HTERT RPE-1 (cell line): Measurements from ENCODE around the gene ZNF318.
"Not testable (repeated sequence)": the region's sequence is repeated elsewhere in the genome, so short reads cannot be mapped to it uniquely, and the experiment has no call there.

ENCODE experiments used
- in situ Hi-C: fragments of 300-500 bp; cut with MboI; formaldehyde crosslinking; loops from 4 replicates; pipeline ENCODE4 v1.14.3; 2020; ENCODE audit warnings: low sequenced_read_pairs

Gene ZNF318, protein sequence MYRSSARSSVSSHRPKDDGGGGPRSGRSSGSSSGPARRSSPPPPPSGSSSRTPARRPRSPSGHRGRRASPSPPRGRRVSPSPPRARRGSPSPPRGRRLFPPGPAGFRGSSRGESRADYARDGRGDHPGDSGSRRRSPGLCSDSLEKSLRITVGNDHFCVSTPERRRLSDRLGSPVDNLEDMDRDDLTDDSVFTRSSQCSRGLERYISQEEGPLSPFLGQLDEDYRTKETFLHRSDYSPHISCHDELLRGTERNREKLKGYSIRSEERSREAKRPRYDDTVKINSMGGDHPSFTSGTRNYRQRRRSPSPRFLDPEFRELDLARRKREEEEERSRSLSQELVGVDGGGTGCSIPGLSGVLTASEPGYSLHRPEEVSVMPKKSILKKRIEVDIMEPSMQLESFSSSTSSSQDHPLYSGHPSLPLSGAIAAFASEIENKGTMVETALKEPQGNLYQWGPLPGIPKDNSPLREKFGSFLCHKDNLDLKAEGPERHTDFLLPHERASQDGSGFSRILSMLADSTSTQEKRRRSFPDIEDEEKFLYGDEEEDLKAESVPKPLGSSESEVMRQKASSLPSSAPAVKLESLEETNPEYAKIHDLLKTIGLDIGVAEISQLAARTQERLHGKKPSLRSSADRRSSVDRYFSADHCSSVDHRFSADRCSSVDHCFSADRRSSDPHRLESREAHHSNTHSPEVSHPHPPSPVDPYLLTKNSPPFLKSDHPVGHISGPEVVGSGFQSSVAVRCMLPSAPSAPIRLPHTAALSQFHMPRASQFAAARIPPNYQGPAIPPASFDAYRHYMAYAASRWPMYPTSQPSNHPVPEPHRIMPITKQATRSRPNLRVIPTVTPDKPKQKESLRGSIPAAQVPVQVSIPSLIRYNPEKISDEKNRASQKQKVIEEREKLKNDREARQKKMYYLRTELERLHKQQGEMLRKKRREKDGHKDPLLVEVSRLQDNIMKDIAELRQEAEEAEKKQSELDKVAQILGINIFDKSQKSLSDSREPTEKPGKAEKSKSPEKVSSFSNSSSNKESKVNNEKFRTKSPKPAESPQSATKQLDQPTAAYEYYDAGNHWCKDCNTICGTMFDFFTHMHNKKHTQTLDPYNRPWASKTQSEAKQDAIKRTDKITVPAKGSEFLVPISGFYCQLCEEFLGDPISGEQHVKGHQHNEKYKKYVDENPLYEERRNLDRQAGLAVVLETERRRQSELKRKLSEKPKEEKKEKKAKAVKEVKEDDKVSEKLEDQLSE (N-terminal part only)

DNA sequence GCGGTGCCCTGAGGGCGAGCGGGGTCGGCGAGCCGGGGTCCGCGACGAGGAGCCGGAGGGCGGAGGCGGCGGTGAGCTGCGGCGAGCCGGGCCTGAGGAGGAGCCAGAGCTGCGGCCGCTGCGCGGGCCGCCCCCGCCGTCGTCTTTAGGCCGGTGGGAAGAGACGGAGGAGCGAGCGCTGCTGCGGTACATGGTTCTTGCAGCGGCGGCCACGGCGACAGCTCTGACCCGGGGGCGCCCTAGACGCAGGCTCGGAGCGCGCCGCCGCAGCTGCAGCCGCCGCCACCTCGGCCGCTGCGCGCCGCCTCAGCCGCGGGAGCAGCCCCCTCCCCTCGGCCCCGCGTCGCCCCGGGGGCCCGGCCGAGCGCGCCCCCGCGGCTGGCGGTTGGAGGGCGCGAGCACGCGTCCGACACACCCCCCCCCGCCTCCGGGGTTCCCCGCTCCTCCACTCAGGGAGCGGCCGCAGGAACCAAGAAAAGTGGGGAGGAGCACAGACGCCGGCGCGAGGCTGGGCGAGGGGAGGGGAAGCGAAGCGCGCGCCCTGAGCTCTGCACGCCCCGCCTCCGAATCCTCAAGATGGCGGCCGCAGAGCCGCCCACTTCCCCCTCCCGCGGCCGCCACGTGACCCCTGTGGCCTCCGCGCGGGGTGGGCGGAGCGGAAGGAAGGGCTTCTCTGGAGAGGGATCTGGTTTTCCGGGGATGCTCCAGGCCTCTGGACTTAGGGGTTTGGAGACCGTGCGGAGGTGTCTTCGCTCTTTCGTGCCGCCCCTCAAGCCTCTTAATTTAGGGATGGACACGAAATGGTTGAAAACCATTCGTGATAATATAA, at the start of gene ZNF318:
ZNF318 (minus strand) TSS at position 474 of the 829 bp plus-strand sequence; CDS start at position 192, 282 bp downstream.
- in situ Hi-C loops = no loop called here

DNA sequence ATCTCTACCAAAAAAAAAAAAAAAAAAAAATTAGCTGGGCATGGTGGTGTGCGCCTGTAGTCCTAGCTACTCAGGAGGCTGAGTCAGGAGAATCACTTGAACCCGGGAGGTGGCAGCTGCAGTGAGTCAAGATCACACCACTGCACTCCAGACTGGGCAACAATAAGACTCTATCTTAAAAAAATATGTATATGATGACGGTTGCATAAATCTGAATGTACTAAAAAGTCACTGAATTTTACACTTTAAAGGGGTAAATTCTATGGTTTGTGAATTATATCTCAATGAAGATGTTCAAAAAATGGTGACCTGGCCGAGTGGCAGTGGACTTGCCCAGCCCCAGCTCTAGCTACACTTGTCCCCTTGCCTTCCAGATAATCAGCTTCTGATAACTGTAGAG, 47.5 kb upstream of the ZNF318 start:
- in situ Hi-C loops = no loop called here

DNA sequence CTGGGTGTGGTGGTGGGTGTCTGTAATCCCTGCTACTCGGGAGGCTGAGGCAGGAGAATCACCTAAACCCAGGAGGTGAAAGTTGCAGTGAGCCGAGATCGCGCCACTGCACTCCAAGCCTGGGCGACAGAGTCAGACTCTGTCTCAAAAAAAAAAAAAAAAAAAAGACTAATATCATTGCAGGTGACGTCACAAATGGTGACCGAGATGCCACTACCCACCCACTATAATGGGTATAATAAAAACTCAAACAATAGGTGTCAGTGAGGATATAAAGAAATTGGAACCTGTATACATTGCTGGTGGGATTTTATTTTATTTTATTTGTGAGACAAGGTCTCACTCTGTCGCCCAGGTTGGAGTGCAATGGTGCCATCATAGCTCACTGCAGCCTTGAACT, 45.8 kb upstream of the ZNF318 start:
- in situ Hi-C loops = not testable (repeated sequence)

DNA sequence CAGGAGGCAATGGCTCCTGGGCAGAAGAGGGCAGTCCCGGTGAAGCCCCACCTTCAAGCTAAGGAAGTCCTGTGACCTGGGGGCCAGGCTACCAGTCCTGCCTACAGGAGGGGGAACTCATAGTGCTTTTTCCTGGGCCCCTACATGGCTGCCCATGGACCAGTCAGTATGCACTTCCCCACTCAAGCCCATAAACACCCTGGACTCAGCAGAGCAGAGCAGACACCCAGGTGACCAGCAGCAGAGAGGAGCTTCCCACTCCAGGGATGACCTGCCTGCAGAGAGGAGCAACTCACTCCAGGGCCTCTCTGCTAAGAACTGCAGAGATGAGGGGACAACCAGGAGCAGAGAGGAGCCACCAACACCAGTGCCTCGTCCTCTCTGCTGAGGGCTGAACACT, 43.6 kb upstream of the ZNF318 start:
- in situ Hi-C loops = no loop called here

DNA sequence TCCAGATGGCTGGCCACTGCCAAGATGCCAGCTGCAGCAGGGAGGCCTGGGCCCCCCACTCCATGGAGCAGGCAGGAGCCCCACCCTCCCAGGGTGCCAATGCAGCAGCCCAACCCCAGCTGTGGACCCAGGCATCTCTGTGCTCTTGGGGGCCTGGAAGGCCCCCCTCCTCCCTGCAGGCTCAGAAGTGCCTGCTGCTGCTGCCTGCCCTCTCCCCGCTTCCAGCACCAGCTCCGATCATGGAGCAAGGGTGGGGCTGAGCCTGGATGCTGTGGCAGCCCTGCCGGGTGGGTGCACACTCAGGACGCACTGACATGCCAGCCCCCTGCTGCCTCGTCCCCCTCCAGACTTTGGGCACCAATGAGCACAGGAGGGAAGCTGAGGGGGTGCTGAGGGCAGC, 43.1 kb upstream of the ZNF318 start:
- in situ Hi-C loops = no loop called here

DNA sequence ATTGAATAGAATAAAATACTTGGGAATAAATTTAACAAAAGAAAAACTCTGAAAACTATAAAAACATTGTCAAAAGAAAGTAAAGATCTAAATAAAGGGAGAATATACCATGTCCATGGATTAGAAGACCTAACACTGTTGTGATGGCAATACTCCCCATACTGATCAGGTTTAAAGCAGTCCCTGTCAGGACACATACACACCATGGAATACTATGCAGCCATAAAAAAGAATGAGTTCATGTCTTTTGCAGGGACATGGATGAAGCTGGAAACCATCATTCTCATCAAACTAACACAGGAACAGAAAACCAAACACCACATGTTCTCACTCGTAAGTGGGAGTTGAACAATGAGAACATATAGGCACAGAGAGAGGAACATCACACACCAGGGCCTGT, 41.3 kb upstream of the ZNF318 start:
- in situ Hi-C loops = not testable (repeated sequence)

DNA sequence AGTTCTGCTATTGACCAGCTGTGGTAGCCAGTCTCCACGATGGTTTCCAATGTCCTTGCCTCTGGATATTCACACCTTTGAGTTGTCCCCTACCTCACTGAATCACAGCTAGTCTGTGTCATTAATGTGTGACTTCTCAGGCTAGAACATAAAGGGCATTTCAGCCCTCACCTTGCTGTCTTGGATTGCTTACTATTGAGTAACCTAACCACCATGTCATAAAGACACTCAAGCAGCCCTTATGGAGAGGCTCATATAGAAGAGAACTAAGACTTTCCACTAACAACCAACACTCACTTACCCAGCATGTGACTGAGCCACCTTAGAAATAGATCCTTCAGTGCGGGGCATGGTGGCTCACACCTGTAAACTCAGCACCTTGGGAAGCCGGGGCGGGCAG, 38.8 kb upstream of the ZNF318 start:
- in situ Hi-C loops = no loop called here

DNA sequence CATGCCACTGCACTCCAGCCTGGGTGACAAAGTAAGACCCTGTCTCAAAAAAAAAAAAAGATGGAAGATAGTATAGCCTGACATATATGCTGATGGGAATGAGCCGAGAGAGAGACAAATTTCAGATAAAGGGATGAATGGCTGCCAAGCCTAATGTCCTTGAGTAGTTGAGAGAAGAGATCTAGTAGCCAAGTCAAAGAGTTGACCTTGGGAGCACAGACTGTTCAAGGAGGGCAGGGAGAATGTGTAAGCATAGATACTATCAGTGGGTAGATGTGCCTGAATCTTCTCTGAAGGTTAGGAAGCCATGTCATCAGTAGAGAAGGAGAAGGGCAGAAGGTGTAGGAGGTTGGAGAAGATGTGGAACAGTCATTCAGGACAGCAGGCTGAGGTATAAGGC, 37.8 kb upstream of the ZNF318 start:
- in situ Hi-C loops = no loop called here

DNA sequence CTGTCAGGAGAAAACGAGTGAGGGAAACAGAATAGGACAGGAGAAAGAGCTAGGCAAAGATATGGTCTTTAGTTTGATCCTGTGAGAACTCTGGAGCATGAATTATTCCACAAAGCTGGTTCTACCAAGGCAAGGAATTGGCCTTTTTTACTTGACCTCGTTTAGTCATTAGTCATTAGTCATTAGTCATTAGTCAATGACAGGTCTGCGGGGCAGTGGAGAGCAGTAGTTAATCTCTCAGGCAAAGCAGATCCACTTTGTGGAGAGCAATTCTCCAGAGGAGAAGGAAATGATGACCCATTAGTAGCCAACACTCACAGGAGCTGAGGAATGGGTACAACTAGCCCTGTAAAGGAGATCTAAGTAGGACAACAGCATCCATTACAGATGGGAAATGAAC, 35.9 kb upstream of the ZNF318 start:
- in situ Hi-C loops = no loop called here

DNA sequence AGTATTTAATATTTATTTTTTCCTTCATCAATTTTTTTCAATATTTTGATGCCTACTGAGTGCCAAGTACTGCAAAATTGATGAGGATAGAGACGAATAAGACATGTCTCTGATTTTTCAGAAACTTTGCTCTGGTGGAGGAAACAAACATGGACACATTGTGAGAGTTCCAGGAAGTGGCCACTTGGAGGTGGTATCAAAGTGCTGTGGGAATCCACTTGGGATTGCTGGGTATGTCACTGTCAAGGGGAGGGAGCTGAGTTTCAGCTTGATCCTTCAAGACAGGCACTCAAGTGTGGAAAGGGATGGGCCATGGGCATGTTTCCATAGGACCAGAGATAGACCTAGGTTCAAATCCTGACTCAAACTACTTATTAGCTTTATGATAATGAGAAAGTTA, 33.4 kb upstream of the ZNF318 start:
- in situ Hi-C loops = no loop called here

DNA sequence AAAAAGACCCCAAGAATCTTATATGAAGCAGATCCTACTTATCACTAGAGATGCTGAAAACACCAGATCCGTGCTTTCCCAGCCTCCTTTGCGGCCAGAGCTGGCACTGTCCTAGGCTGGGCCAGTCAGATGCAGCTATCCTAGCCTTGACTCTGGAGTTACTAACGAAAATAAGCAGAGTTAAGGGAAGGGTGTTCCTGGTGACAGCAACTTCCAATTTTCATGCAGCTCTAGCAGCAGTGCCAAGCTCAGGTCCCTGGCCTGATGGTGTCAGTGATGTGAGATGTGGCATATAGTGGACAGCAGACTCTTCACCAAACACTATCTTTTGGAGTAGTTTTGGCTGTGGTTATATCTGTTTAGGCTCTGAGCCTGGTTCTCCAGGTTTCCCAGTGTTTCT, 32.3 kb upstream of the ZNF318 start:
- in situ Hi-C loops = no loop called here

DNA sequence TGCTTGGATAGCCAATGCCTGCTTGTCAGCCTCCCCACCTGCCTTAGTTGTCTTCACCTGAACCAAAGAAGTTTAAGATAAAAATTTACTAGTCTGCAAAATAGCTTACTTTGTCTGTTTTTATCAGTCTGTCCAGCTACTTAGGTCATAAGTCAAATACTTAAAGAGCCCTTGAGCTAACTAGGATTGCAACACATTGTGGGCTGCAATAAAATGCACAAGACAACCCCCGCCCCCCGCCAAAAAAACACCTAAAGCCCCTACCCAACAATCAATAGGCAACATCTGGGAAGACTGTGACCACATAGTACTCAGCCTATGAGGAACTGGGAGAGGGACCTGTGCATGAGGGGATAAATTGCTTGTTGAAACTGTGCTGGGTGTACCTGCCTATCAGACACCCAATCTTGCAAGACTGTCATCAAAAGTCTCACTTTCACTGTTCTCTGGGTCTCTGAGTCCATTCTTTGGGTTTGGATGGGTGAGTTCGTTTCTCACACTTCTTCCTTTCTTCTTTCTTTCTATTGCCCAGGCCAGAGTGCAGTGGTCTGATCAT, 30.6 kb upstream of the ZNF318 start:
- in situ Hi-C loops = no loop called here

DNA sequence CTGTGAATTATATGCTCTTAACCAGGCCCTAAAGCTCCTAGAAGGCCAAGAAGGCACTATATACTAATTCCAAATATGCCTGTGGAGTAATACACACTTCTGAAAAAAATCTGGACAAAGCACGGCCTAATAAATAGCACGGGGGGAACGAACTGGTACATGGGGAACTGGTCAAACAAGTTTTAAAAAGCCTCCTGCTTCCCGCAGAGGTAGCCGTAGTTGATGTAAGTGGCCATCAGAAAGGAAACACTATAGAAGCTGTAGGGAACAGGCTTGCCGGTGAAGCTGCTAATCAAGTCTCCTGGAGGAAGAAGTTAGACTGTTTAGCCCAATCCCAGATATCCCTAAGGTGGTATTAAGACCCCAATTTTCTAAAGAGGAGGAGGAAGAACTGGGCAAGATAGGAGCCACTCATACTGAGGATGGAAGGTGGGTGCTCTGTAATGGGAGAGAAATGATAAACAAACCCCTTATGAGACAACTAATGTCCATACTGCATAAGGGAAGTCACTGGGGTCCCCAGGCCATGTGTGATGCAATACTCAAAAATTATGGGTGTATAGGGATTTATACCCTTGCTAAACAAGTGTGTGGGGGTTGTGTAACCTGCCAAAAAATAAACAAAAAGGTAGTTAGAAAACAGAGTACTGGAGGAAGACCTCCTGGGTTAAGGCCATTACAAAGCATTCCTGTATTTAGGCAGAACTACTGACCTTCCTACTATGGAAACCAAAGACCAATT, 27.1 kb upstream of the ZNF318 start:
- in situ Hi-C loops = no loop called here

DNA sequence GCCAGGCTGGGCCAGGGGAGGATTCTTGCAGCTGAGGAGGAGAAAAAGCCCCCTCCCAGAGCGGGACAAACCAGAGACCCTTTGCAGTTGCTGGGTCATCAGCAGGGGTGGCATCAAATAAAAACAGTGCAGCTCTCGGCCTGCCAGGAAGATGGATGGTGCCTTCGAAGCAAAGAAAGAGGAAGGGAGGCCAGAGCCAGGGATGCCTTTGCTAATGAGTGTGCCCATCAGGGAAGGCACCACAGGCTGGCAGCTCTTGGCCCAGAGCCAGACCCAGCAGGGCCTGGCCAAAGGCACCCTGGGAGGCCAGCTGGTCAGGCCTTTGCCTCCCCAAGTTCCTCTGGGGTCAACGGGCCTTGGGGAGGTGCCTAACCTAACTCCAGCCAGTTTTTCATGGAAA, 26.3 kb upstream of the ZNF318 start:
- in situ Hi-C loops = no loop called here

DNA sequence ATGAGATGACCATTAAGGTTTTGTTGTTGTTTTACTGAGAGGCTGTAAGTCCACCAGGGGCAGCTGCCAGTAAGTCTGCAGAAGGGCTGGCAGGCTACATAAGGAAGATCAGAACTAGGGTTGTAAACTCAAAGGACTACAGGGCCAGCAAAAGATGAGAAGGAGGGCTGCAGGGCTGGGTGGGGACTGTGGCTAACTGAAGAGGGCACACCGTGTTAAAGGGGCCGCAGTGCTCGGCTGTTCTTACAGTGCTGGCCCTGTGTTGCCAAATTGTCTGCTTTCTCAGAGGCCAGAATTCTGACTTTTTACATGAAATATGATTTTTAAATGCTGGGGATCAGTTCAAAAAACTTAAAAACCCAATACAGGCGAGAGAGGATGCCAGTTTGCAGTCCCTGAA, 25.5 kb upstream of the ZNF318 start:
- in situ Hi-C loops = no loop called here

DNA sequence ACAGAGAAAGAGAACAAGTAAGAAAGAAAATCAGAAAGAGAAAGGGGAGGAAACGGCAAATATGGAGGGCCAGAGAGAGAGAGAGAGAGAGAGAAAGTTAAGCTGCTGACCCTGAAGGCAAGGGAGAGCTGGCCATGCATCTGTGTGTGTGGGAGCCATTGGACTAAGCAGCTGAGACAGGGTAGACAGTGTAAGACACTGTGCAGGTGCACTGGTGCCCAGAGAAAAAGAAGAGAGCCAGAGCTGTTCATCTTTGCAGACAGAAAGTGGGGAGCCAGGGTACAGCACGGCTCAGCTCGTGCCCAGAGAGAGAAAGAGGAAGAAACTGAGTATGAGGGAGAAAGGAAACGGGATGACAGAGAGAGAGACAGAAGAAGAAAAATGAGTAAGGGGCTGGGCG, 24.2 kb upstream of the ZNF318 start:
- in situ Hi-C loops = no loop called here

DNA sequence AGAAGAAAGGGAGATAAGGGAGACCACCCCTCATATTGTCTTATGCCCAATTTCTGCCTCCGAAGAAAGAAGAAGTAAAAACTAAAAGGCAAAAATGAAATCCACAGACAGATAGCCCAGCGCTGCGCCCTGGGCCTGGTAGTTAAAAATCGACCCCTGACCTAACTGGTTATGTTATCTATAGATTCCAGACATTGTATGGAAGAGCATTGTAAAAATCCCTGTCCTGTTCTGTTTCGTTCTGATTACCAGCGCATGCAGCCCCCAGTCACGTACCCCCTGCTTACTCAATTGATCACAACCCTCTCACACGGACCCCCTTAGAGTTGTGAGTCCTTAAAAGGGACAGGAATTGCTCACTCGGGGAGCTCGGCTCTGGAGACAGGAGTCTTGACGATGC, 23.7 kb upstream of the ZNF318 start:
- in situ Hi-C loops = not testable (repeated sequence)

DNA sequence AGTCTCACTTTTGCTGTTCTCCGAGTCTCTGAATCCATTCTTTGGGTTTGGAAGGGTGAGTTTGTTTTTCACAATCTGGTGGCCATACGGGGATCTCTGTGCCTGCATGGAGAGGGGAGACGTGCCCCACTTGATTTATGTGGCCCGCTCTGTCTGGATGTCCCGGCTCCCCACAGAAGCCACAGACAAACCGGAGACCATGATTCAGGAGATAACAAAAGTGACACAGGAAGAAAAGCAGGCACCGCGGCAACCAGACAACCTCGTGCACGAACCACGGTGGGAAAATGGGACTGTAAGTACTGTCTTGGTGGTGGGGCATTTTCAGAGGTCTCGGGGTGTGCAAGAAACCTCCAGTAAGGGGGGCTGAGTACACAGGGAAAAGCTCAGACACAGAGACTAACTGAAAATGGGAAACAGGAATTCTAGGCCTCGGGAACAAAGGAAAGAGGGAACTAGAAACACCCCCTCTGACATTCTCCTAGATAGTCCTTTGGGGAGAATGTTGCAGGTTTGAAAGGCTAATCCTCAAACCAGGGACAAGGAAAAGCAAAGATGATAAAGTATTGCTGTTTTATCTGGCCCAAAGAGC, 22.1 kb upstream of the ZNF318 start:
- in situ Hi-C loops = no loop called here
